ENCODE results near the gene OGFOD1. TPM values are rescaled to one million over a fixed set of nuclear protein-coding genes. Genes with fewer than 3 reads are reported as not detected.

Gene OGFOD1
- polyA plus RNA-seq, 3 donors, result 8.2 to 37.9 (median 23.4) TPM

DNA sequence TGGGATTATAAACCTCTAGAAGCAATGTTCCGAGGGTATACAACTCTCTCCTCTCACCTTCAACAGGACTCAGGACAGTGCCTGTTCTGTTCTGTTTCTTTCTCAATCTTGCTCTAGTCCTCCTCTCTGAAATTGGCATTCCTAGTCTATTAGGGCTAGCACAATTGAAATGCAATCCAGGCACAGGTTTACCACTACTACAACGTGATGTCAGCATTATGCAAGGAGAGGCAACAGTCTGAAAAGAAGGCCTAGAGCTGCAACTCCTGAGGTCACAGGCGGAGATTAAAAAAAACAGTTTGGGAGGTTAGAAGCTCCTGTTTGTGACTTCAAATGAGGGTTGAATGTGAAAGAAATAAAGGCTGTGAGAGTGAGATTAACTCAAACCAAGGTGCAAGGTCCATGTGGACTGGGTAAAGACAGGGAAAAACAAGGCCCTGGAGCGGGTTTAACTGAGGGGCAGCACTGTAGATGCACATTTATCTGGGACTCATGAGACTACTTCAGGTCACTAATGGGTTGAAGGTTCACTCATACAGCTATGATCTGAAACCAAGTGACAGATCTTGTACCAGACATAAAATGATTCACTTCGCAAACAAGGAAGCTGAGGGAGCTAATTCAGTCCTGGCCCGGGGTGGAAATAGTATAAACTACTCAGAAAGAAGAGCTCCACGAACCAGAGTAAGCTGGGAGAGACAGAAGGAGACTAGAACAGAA lies 42.8 kb upstream of the OGFOD1 start:
- peaks cover 57% of the 10 kb centered on the region for H4K20me1 ChIP-seq (ENCODE audit: insufficient read depth, low read length)
- Mint-ChIP-seq H3K27me3 (ENCODE audit: low read depth in 3 of 3) (peaks cover 0 to 1% (median 1%) of the 10 kb centered on the region in 3 donors), H3K36me3 (peaks cover 68 to 84% of the 10 kb centered on the region in 2 donors), H3K9me3 (no peaks in the 10 kb centered on the region), H3K4me1 (peaks cover 9% of the 10 kb centered on the region), H3K27ac (peak overlapping the region in 1 of 7 donors; percentile 32), H3K4me3 (no peak overlapping the region)
- TF ChIP-seq, protein P1, sequence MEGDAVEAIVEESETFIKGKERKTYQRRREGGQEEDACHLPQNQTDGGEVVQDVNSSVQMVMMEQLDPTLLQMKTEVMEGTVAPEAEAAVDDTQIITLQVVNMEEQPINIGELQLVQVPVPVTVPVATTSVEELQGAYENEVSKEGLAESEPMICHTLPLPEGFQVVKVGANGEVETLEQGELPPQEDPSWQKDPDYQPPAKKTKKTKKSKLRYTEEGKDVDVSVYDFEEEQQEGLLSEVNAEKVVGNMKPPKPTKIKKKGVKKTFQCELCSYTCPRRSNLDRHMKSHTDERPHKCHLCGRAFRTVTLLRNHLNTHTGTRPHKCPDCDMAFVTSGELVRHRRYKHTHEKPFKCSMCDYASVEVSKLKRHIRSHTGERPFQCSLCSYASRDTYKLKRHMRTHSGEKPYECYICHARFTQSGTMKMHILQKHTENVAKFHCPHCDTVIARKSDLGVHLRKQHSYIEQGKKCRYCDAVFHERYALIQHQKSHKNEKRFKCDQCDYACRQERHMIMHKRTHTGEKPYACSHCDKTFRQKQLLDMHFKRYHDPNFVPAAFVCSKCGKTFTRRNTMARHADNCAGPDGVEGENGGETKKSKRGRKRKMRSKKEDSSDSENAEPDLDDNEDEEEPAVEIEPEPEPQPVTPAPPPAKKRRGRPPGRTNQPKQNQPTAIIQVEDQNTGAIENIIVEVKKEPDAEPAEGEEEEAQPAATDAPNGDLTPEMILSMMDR (IDR thresholded peaks at IDR 0.05), result no peak
- H3K4me1 ChIP-seq (ENCODE audit: control insufficient read depth in 1 of 2, insufficient read depth in 2 of 2, low read length in 2 of 2), result peaks cover 0 to 3% of the 10 kb centered on the region in 2 donors
- H3K27me3 ChIP-seq (ENCODE audit: control insufficient read depth in 2 of 2, insufficient read depth in 2 of 2, low read length in 2 of 2), result no peaks in the 10 kb centered on the region
- H3K36me3 ChIP-seq (replicated peaks in 1 of 2; ENCODE audit: control insufficient read depth in 1 of 2, insufficient read depth in 2 of 2, low read length in 2 of 2), result peaks cover 57 to 87% of the 10 kb centered on the region in 2 donors
- no peak overlapping the region for H3K4me2 ChIP-seq (replicated peaks; ENCODE audit: extremely low read depth, low read length, poor library complexity, severe bottlenecking)
- peaks cover 11% of the 10 kb centered on the region for H3K79me2 ChIP-seq (ENCODE audit: insufficient read depth, low read length)
- no peak overlapping the region for H3K27ac ChIP-seq (ENCODE audit: low read depth in 1 of 2, low read length in 2 of 2)
- WGBS (ENCODE audit: insufficient coverage), result 95% methylated on average over 4 of the region's 7 CpGs
- no peak overlapping the region for H2AFZ ChIP-seq (ENCODE audit: insufficient read depth, low read depth, low read length, poor library complexity, severe bottlenecking)
- H3K9ac ChIP-seq (ENCODE audit: insufficient read depth, low read length, poor library complexity, severe bottlenecking), result no peak overlapping the region
- H3K4me3 ChIP-seq (replicated peaks in 1 of 3; ENCODE audit: low read depth in 2 of 3, low read length in 3 of 3), result no peak overlapping the region
- H3K9me3 ChIP-seq (replicated peaks in 1 of 2; ENCODE audit: control insufficient read depth in 1 of 2, insufficient read depth in 1 of 2, low read length in 2 of 2), result no peaks in the 10 kb centered on the region
- no peak for DNase-seq
- intact Hi-C loops (cut with micrococcal nuclease), result no loop called here

DNA sequence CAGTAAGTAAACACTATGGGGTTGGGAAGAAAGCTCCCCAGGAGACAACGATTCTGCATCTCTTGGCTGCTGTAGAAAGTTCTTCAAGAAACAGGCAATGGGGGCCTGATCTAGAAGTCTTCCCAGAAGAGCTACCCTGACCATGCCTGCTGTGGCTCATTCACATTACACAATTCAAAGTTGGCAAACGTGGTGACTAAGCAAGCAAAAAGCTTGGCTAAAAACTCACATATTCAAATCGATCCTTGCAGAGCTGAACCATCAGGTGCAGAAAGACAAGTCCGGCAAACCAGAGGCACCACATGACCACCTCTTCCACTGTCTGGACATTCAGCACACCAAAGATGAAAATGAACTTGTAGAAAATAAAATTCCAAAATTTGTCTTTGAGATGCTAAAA lies 42.2 kb upstream of the OGFOD1 start:
- Mint-ChIP-seq H3K27ac (peak overlapping the region in 1 of 7 donors; percentile 53), H3K27me3 (ENCODE audit: low read depth in 3 of 3) (peaks cover 0 to 1% (median 1%) of the 10 kb centered on the region in 3 donors), H3K9me3 (no peaks in the 10 kb centered on the region), H3K4me1 (peaks cover 12% of the 10 kb centered on the region), H3K36me3 (peaks cover 70 to 85% of the 10 kb centered on the region in 2 donors), H3K4me3 (no peak overlapping the region)
- no peak overlapping the region for H3K4me3 ChIP-seq (replicated peaks in 1 of 3; ENCODE audit: low read depth in 2 of 3, low read length in 3 of 3)
- peak in 1 of 3 donors; percentile 6 for DNase-seq
- H3K9ac ChIP-seq (ENCODE audit: insufficient read depth, low read length, poor library complexity, severe bottlenecking), result no peak overlapping the region
- no peak overlapping the region for H3K4me2 ChIP-seq (replicated peaks; ENCODE audit: extremely low read depth, low read length, poor library complexity, severe bottlenecking)
- no peak overlapping the region for H2AFZ ChIP-seq (ENCODE audit: insufficient read depth, low read depth, low read length, poor library complexity, severe bottlenecking)
- no peak overlapping the region for H3K27ac ChIP-seq (ENCODE audit: low read depth in 1 of 2, low read length in 2 of 2)
- 60% methylated on average over 1 of the region's 4 CpGs for WGBS (ENCODE audit: insufficient coverage)
- H3K4me1 ChIP-seq (ENCODE audit: control insufficient read depth in 1 of 2, insufficient read depth in 2 of 2, low read length in 2 of 2), result peaks cover 0 to 3% of the 10 kb centered on the region in 2 donors
- intact Hi-C loops (cut with micrococcal nuclease), result no loop called here
- no peaks in the 10 kb centered on the region for H3K9me3 ChIP-seq (replicated peaks in 1 of 2; ENCODE audit: control insufficient read depth in 1 of 2, insufficient read depth in 1 of 2, low read length in 2 of 2)
- TF ChIP-seq, protein P1 (IDR thresholded peaks at IDR 0.05), result no peak
- peaks cover 64% of the 10 kb centered on the region for H4K20me1 ChIP-seq (ENCODE audit: insufficient read depth, low read length)
- H3K27me3 ChIP-seq (ENCODE audit: control insufficient read depth in 2 of 2, insufficient read depth in 2 of 2, low read length in 2 of 2), result no peaks in the 10 kb centered on the region
- H3K79me2 ChIP-seq (ENCODE audit: insufficient read depth, low read length), result peaks cover 18% of the 10 kb centered on the region
- peaks cover 56 to 87% of the 10 kb centered on the region in 2 donors for H3K36me3 ChIP-seq (replicated peaks in 1 of 2; ENCODE audit: control insufficient read depth in 1 of 2, insufficient read depth in 2 of 2, low read length in 2 of 2)

All from CD14-positive monocyte (primary cell).